ENCODE data around the gene TMX4. TPM values are rescaled to one million over a fixed set of nuclear protein-coding genes. Genes with fewer than 3 reads are reported as not detected.

Gene TMX4
- polyA plus RNA-seq, 1 donor (not counting 4 experiments of a cell fraction or from before 2014, with no cell fraction given), result 5.9 TPM

GRCh38 chr20:7981374-7981773, 38.2 kb downstream of the TMX4 start:
- H2AFZ ChIP-seq (ENCODE audit: control insufficient read depth, low read length), result no peak overlapping the region
- FAIRE-seq (no peak), DNase-seq (ENCODE audit: low read depth, low spot score) (no peak)
- H4K20me1 ChIP-seq (ENCODE audit: control insufficient read depth, extremely low read depth, insufficient read depth, low read length), result no peaks in the 10 kb centered on the region
- no peaks in the 10 kb centered on the region for H3K4me1 ChIP-seq (ENCODE audit: control insufficient read depth, extremely low read depth, insufficient read depth, low read length)
- no peaks in the 10 kb centered on the region for H3K9me1 ChIP-seq (ENCODE audit: control insufficient read depth, extremely low read depth, insufficient read depth, low read length)
- dilution Hi-C loops (cut with MboI; ENCODE audit: extremely low pct_ligation_motif_present, low sequenced_read_pairs), result no loop called here
- TF ChIP-seq EZH2 (IDR thresholded peaks at IDR 0.05; ENCODE audit: low read length) (no peak), CTCF (optimal IDR thresholded peaks at IDR 0.05 in 1 of 3, IDR thresholded peaks at IDR 0.05 in 1 of 3, conservative IDR thresholded peaks at IDR 0.05 in 1 of 3; ENCODE audit: extremely low read depth in 1 of 3, insufficient read depth in 2 of 3, low read length in 3 of 3) (no peak)
- no peaks in the 10 kb centered on the region for H3K36me3 ChIP-seq (ENCODE audit: control insufficient read depth in 2 of 2, extremely low read depth in 1 of 2, insufficient read depth in 2 of 2, low read length in 2 of 2)
- no peak overlapping the region for H3K4me2 ChIP-seq (ENCODE audit: control insufficient read depth, extremely low read depth, insufficient read depth, low read depth, low read length)
- no peaks in the 10 kb centered on the region for H3K27me3 ChIP-seq (ENCODE audit: control insufficient read depth, extremely low read depth, insufficient read depth, low read length)
- H3K9me3 ChIP-seq (ENCODE audit: control insufficient read depth, low read depth, low read length), result no peaks in the 10 kb centered on the region
- H3K9ac ChIP-seq (ENCODE audit: control insufficient read depth, extremely low read depth, insufficient read depth, low read length), result no peak overlapping the region
- H3K27ac ChIP-seq (ENCODE audit: control insufficient read depth, insufficient read depth, low read length), result no peak overlapping the region
- no peak overlapping the region for H3K4me3 ChIP-seq (ENCODE audit: control insufficient read depth in 2 of 3, extremely low read depth in 1 of 3, insufficient read depth in 2 of 3, low read depth in 1 of 3, low read length in 3 of 3)
- H3K79me2 ChIP-seq (ENCODE audit: control insufficient read depth, insufficient read depth, low read length), result no peaks in the 10 kb centered on the region

- Histone ChIP-seq H3K79me2 (ENCODE audit: control insufficient read depth, insufficient read depth, low read length) (no peaks in the 10 kb centered on the region), H4K20me1 (ENCODE audit: control insufficient read depth, extremely low read depth, insufficient read depth, low read length) (no peaks in the 10 kb centered on the region), H3K9ac (ENCODE audit: control insufficient read depth, extremely low read depth, insufficient read depth, low read length) (no peak overlapping the region), H3K4me2 (ENCODE audit: control insufficient read depth, extremely low read depth, insufficient read depth, low read depth, low read length) (no peak overlapping the region), H3K4me1 (ENCODE audit: control insufficient read depth, extremely low read depth, insufficient read depth, low read length) (no peaks in the 10 kb centered on the region), H3K36me3 (ENCODE audit: control insufficient read depth in 2 of 2, extremely low read depth in 1 of 2, insufficient read depth in 2 of 2, low read length in 2 of 2) (no peaks in the 10 kb centered on the region), H3K27ac (ENCODE audit: control insufficient read depth, insufficient read depth, low read length) (no peak overlapping the region), H3K9me3 (ENCODE audit: control insufficient read depth, low read depth, low read length) (no peaks in the 10 kb centered on the region), H3K27me3 (ENCODE audit: control insufficient read depth, extremely low read depth, insufficient read depth, low read length) (no peaks in the 10 kb centered on the region), H2AFZ (ENCODE audit: control insufficient read depth, low read length) (no peak overlapping the region), H3K4me3 (ENCODE audit: control insufficient read depth in 2 of 3, extremely low read depth in 1 of 3, insufficient read depth in 2 of 3, low read depth in 1 of 3, low read length in 3 of 3) (no peak overlapping the region), H3K9me1 (ENCODE audit: control insufficient read depth, extremely low read depth, insufficient read depth, low read length) (no peaks in the 10 kb centered on the region)
- DNase-seq (ENCODE audit: low read depth, low spot score) (no peak), FAIRE-seq (no peak)
- dilution Hi-C loops (cut with MboI; ENCODE audit: extremely low pct_ligation_motif_present, low sequenced_read_pairs), result no loop called here
- TF ChIP-seq EZH2 (IDR thresholded peaks at IDR 0.05; ENCODE audit: low read length) (no peak), CTCF (optimal IDR thresholded peaks at IDR 0.05 in 1 of 3, IDR thresholded peaks at IDR 0.05 in 1 of 3, conservative IDR thresholded peaks at IDR 0.05 in 1 of 3; ENCODE audit: extremely low read depth in 1 of 3, insufficient read depth in 2 of 3, low read length in 3 of 3) (peak; percentile 32 to 37 (median 36))
These were observed 39.1 kb downstream of the TMX4 start for GRCh38 chr20:7980332-7981046.

All from keratinocyte (primary cell).